ENCODE data around the gene STYXL2. TPM values are rescaled to one million over a fixed set of nuclear protein-coding genes. Genes with fewer than 3 reads are reported as not detected.

The STYXL2 gene
- total RNA-seq, 1 donor from 2014 or later: 0.27 TPM

DNA sequence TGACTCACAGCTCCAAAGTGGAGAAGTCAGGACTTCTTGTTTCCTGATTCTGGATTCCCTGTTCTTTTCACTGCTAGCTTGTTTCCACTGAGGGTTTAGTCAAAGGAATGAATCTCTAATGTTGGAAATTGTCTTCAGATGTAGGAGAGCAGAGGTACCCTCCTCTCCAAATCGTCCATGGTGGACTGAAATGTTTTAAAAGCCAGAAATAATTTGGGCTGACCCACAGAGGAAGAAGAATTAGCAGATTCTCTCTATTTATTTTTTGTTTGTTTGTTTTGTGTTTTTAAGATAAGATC is 34.1 kb upstream of the STYXL2 start:
- no peak for TF ChIP-seq CTCF (IDR thresholded peaks at IDR 0.05; ENCODE audit: partially characterized antibody, unreplicated experiment)

GRCh38 chr1:167060141-167061072 is 33.5 kb upstream of the STYXL2 start:
- no peak overlapping the region for H3K27ac Mint-ChIP-seq (ENCODE audit: unreplicated experiment)

More for the DNA sequence above, 34.1 kb upstream of the STYXL2 start:
- Mint-ChIP-seq H3K4me3 (ENCODE audit: unreplicated experiment) (no peak overlapping the region), H3K4me1 (ENCODE audit: low read depth, unreplicated experiment) (no peaks in the 10 kb centered on the region), H3K27me3 (ENCODE audit: unreplicated experiment) (peaks cover 5% of the 10 kb centered on the region), H3K27ac (ENCODE audit: unreplicated experiment) (no peak overlapping the region), H3K9me3 (ENCODE audit: unreplicated experiment) (peaks cover 1% of the 10 kb centered on the region), H3K36me3 (ENCODE audit: unreplicated experiment) (no peaks in the 10 kb centered on the region)
- no peak for DNase-seq

GRCh38 chr1:167061073-167061464 is 32.8 kb upstream of the STYXL2 start:
- Mint-ChIP-seq H3K4me1 (ENCODE audit: low read depth, unreplicated experiment) (no peaks in the 10 kb centered on the region), H3K9me3 (ENCODE audit: unreplicated experiment) (peaks cover 1% of the 10 kb centered on the region), H3K36me3 (ENCODE audit: unreplicated experiment) (no peaks in the 10 kb centered on the region), H3K27me3 (ENCODE audit: unreplicated experiment) (peaks cover 1% of the 10 kb centered on the region), H3K27ac (ENCODE audit: unreplicated experiment) (no peak overlapping the region), H3K4me3 (ENCODE audit: unreplicated experiment) (no peak overlapping the region)
- TF ChIP-seq CTCF (IDR thresholded peaks at IDR 0.05; ENCODE audit: partially characterized antibody, unreplicated experiment): no peak
- no peak for DNase-seq

More at GRCh38 chr1:167060141-167061072, 33.5 kb upstream of the STYXL2 start:
- no peaks in the 10 kb centered on the region for H3K36me3 Mint-ChIP-seq (ENCODE audit: unreplicated experiment)
- no peak overlapping the region for H3K4me3 Mint-ChIP-seq (ENCODE audit: unreplicated experiment)
- peaks cover 1% of the 10 kb centered on the region for H3K9me3 Mint-ChIP-seq (ENCODE audit: unreplicated experiment)
- peaks cover 5% of the 10 kb centered on the region for H3K27me3 Mint-ChIP-seq (ENCODE audit: unreplicated experiment)
- no peak for DNase-seq
- no peak for TF ChIP-seq CTCF (IDR thresholded peaks at IDR 0.05; ENCODE audit: partially characterized antibody, unreplicated experiment)
- no peaks in the 10 kb centered on the region for H3K4me1 Mint-ChIP-seq (ENCODE audit: low read depth, unreplicated experiment)

- Mint-ChIP-seq H3K27me3 (ENCODE audit: unreplicated experiment) (peaks cover 1% of the 10 kb centered on the region), H3K36me3 (ENCODE audit: unreplicated experiment) (no peaks in the 10 kb centered on the region), H3K4me1 (ENCODE audit: low read depth, unreplicated experiment) (no peaks in the 10 kb centered on the region), H3K9me3 (ENCODE audit: unreplicated experiment) (peaks cover 3% of the 10 kb centered on the region), H3K4me3 (ENCODE audit: unreplicated experiment) (no peak overlapping the region), H3K27ac (ENCODE audit: unreplicated experiment) (no peak overlapping the region)
- no peak for DNase-seq
- no peak for TF ChIP-seq CTCF (IDR thresholded peaks at IDR 0.05; ENCODE audit: partially characterized antibody, unreplicated experiment)
These were observed 29.3 kb upstream of the STYXL2 start for GRCh38 chr1:167064621-167065020.

- Mint-ChIP-seq H3K27me3 (ENCODE audit: unreplicated experiment) (peaks cover 4% of the 10 kb centered on the region), H3K4me1 (ENCODE audit: low read depth, unreplicated experiment) (no peaks in the 10 kb centered on the region), H3K27ac (ENCODE audit: unreplicated experiment) (no peak overlapping the region), H3K4me3 (ENCODE audit: unreplicated experiment) (no peak overlapping the region), H3K36me3 (ENCODE audit: unreplicated experiment) (no peaks in the 10 kb centered on the region), H3K9me3 (ENCODE audit: unreplicated experiment) (peaks cover 3% of the 10 kb centered on the region)
- TF ChIP-seq CTCF (IDR thresholded peaks at IDR 0.05; ENCODE audit: partially characterized antibody, unreplicated experiment): no peak
- DNase-seq: no peak
These were observed 28.4 kb upstream of the STYXL2 start for GRCh38 chr1:167065471-167065870.
